H9 (cell line): ENCODE results near the gene OR52I2. TPM values are rescaled to one million over a fixed set of nuclear protein-coding genes. Genes with fewer than 3 reads are reported as not detected.

Experiments used
- DNase-seq: peaks from one replicate; pipeline ENCODE4 v3.0.0-alpha.2; 2017
- H2AFZ ChIP-seq: one replicate; pipeline ENCODE4 v1.6.1; 2013; ENCODE audit warnings: mild to moderate bottlenecking, low read length, control low read depth, moderate library complexity
- H2AK5ac ChIP-seq: 2 replicates; pipeline ENCODE4 v1.6.1; 2013; ENCODE audit warnings: low read length, control low read depth, mixed read lengths; ENCODE audit not compliant: insufficient read length
- H2BK120ac ChIP-seq: one replicate; pipeline ENCODE4 v1.6.1; 2013; ENCODE audit warnings: low read depth, mild to moderate bottlenecking, low read length, control low read depth, inconsistent platforms; ENCODE audit not compliant: poor library complexity, severe bottlenecking
- H2BK12ac ChIP-seq: 2 replicates; pipeline ENCODE4 v1.6.1; 2013; ENCODE audit warnings: low read length, control low read depth, mixed read lengths, low read depth; ENCODE audit not compliant: insufficient read length
- H2BK15ac ChIP-seq: 2 replicates; pipeline ENCODE4 v1.6.1; 2013; ENCODE audit warnings: low read depth, low read length, control low read depth
- H2BK20ac ChIP-seq: one replicate; pipeline ENCODE4 v1.6.1; 2013; ENCODE audit warnings: low read depth, mild to moderate bottlenecking, low read length, control low read depth, inconsistent platforms; ENCODE audit not compliant: poor library complexity, severe bottlenecking
- H2BK5ac ChIP-seq: 2 replicates; pipeline ENCODE4 v1.6.1; 2013; ENCODE audit warnings: low read length, control low read depth, mixed read lengths; ENCODE audit not compliant: insufficient read length
- H3K14ac ChIP-seq: 2 replicates; pipeline ENCODE4 v1.6.1; 2013; ENCODE audit warnings: low read length, control low read depth; ENCODE audit not compliant: insufficient read depth
- H3K18ac ChIP-seq: 2 replicates; pipeline ENCODE4 v1.6.1; 2013; ENCODE audit warnings: low read depth, mild to moderate bottlenecking, mixed read lengths, low read length, control low read depth; ENCODE audit not compliant: insufficient read length
- H3K23ac ChIP-seq: 2 replicates; pipeline ENCODE4 v1.6.1; 2013; ENCODE audit warnings: low read length, control low read depth, mixed read lengths, low read depth; ENCODE audit not compliant: insufficient read length
- H3K23me2 ChIP-seq: 2 replicates; pipeline ENCODE4 v1.6.1; 2013; ENCODE audit warnings: low read depth, mild to moderate bottlenecking, mixed read lengths, low read length, control low read depth; ENCODE audit not compliant: insufficient read length, poor library complexity, severe bottlenecking
- H3K27ac ChIP-seq: 2 replicates; pipeline ENCODE4 v1.5.1; 2013; ENCODE audit warnings: low read length, control low read depth, mixed read lengths, low read depth; ENCODE audit not compliant: insufficient read length
- H3K27me3 ChIP-seq: 2 replicates; pipeline ENCODE4 v1.6.1; 2013; ENCODE audit warnings: low read length, control low read depth, inconsistent platforms; ENCODE audit not compliant: insufficient read depth
- H3K4ac ChIP-seq: 2 replicates; pipeline ENCODE4 v1.6.1; 2013; ENCODE audit warnings: low read depth, mild to moderate bottlenecking, control low read depth, inconsistent platforms, low read length, moderate library complexity
- H3K4me1 ChIP-seq: 2 replicates; pipeline ENCODE4 v1.6.1; 2013; ENCODE audit warnings: low read length, control low read depth, inconsistent platforms; ENCODE audit not compliant: insufficient read depth
- H3K4me2 ChIP-seq: 2 replicates; pipeline ENCODE4 v1.6.1; 2013; ENCODE audit warnings: low read length, control low read depth, mixed read lengths; ENCODE audit not compliant: insufficient read length, insufficient read depth
- H3K56ac ChIP-seq: 2 replicates; pipeline ENCODE4 v1.6.1; 2013; ENCODE audit warnings: low read depth, mild to moderate bottlenecking, mixed read lengths, low read length, control low read depth; ENCODE audit not compliant: insufficient read length
- H3K79me1 ChIP-seq: 2 replicates; pipeline ENCODE4 v1.6.1; 2013; ENCODE audit warnings: low read depth, mild to moderate bottlenecking, moderate library complexity, low read length, control low read depth, inconsistent platforms; ENCODE audit not compliant: insufficient read depth, poor library complexity, severe bottlenecking
- H3K79me2 ChIP-seq: 2 replicates; pipeline ENCODE4 v1.6.1; 2013; ENCODE audit warnings: low read length, control low read depth, inconsistent platforms; ENCODE audit not compliant: insufficient read depth
- H3K9ac ChIP-seq: 2 replicates; pipeline ENCODE4 v1.6.1; 2013; ENCODE audit warnings: low read length, control low read depth, mixed read lengths; ENCODE audit not compliant: insufficient read length; ENCODE audit errors: extremely low read depth
- H3K9me3 ChIP-seq: one replicate; pipeline ENCODE4 v1.6.1; 2013; ENCODE audit warnings: low read depth, low read length, inconsistent platforms; ENCODE audit not compliant: control insufficient read depth
- H3T11ph ChIP-seq: one replicate; pipeline ENCODE4 v1.6.1; 2013; ENCODE audit warnings: mild to moderate bottlenecking, low read length, control low read depth, inconsistent platforms
- H4K20me1 ChIP-seq: one replicate; pipeline ENCODE4 v1.6.1; 2013; ENCODE audit not compliant: control insufficient read depth, insufficient read length, insufficient read depth
- H4K5ac ChIP-seq: 2 replicates; pipeline ENCODE4 v1.6.1; 2013; ENCODE audit warnings: low read depth, mild to moderate bottlenecking, mixed read lengths, low read length, control low read depth; ENCODE audit not compliant: insufficient read length
- H4K8ac ChIP-seq: replicated peaks from 2 replicates; pipeline ENCODE4 v1.6.1; 2013; ENCODE audit warnings: low read length, control low read depth, mixed read lengths, low read depth; ENCODE audit not compliant: insufficient read length
- H4K91ac ChIP-seq: 2 replicates; pipeline ENCODE4 v1.6.1; 2013; ENCODE audit warnings: low read depth, mild to moderate bottlenecking, moderate library complexity, mixed read lengths, low read length, control low read depth; ENCODE audit not compliant: insufficient read length
- H3K27ac Mint-ChIP-seq, 3 experiments: 2 replicates in 2 of 3; 3 replicates in 1 of 3; pipeline ENCODE4 v1.8.0; 2020 to 2021; ENCODE audit warnings: mixed read lengths in 3 of 3, mild to moderate bottlenecking in 1 of 3, moderate library complexity in 1 of 3
- H3K27me3 Mint-ChIP-seq: 2 replicates; pipeline ENCODE4 v1.8.0; 2021; ENCODE audit warnings: low read depth, mild to moderate bottlenecking, moderate library complexity, mixed read lengths
- H3K36me3 Mint-ChIP-seq, 3 experiments: 2 replicates in 2 of 3; 3 replicates in 1 of 3; pipeline ENCODE4 v1.8.0; 2020 to 2021; ENCODE audit warnings: low read depth in 3 of 3, mixed read lengths in 3 of 3; ENCODE audit not compliant: insufficient read depth in 1 of 3
- H3K4me1 Mint-ChIP-seq, 2 experiments: 2 replicates each; pipeline ENCODE4 v1.8.0; 2020; ENCODE audit warnings: mixed read lengths in 2 of 2
- H3K4me3 Mint-ChIP-seq, 2 experiments: 2 replicates in 1 of 2; 3 replicates in 1 of 2; pipeline ENCODE4 v1.8.0; 2020 to 2021; ENCODE audit warnings: mild to moderate bottlenecking in 2 of 2, mixed read lengths in 2 of 2, moderate library complexity in 1 of 2
- H3K9me3 Mint-ChIP-seq, 2 experiments: 2 replicates in 1 of 2; 3 replicates in 1 of 2; pipeline ENCODE4 v1.8.0; 2020; ENCODE audit warnings: mild to moderate bottlenecking in 2 of 2, mixed read lengths in 2 of 2, moderate library complexity in 1 of 2
- WGBS: extraction: QIAGEN DNeasy Blood & Tissue Kit; methylation state at CpG from one replicate; pipeline ENCODE4 v1.1.7; 2013; ENCODE audit warnings: missing lambda C conversion rate, low lambda C conversion rate, mixed read lengths; ENCODE audit not compliant: insufficient read length; ENCODE audit errors: extremely low coverage; 5-methylcytosine and 5-hydroxymethylcytosine counted together
- total RNA-seq: library from RNA; stranded (reverse); gene quantifications from 2 replicates; pipeline ENCODE4 v1.2.1, GENCODE V29; 2021
- TF ChIP-seq, protein P1 (sequence below): fragments of 200-600 bp; sonication (generic); conservative IDR thresholded peaks from 3 replicates; pipeline ENCODE4 v1.8.0; 2021; ENCODE audit warnings: antibody characterized with exemption, mild to moderate bottlenecking

The OR52I2 gene
- total RNA-seq, 1 experiment from 2014 or later = not detected

DNA sequence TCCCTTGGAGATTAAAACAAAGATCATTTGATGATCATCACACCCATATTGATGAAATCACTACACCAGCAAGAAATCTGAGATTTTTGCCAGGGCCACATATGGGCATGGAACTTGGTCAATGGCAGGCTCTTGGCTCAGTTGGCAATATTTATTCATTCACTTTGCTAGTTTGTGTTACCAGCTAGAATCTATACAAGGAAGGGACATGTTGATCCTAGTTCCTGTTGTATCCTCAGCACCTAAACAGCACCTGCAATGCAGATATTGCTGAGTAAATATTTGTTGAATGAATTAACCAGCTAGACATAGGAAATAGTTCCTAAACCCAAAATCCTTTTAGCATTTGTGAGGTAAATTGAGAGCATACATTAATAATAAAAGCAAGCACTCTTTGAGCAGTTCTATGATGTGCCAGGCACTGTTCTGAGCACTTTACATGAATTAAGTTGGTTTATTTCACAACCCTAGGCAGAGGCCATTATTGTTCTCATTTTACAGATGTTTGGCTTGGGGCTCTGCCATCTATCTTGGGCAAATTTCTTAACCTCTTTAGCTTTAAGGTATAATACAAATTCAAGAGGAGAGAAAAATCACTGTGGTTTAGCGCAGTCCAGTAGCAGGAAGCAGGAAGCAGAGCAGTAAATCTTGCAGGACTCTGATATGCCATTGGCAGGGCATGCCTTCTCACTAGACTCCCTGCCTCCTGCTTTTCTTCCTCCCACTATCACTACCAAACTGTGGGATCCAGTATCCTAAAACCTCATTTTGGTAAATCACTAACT, 24.9 kb downstream of the OR52I2 start:
- H3K9me3 ChIP-seq = no peaks in the 10 kb centered on the region
- no peak overlapping the region for H2AFZ ChIP-seq
- H2BK20ac ChIP-seq = no peak overlapping the region
- no peaks in the 10 kb centered on the region for H3K4me1 ChIP-seq
- no peaks in the 10 kb centered on the region for H3K79me2 ChIP-seq
- Mint-ChIP-seq H3K4me1 (peaks cover 7 to 9% of the 10 kb centered on the region in 2 experiments), H3K4me3 (peak overlapping the region; percentile 82 to 88; a peak in 3 of 5 replicates), H3K9me3 (no peaks in the 10 kb centered on the region), H3K27ac (no peak overlapping the region), H3K27me3 (peaks cover 13% of the 10 kb centered on the region), H3K36me3 (peaks cover 2 to 8% (median 6%) of the 10 kb centered on the region in 3 experiments; a peak in 6 of 7 replicates)
- no peak overlapping the region for H2BK15ac ChIP-seq
- no peak overlapping the region for H3K4ac ChIP-seq
- TF ChIP-seq, protein P1, sequence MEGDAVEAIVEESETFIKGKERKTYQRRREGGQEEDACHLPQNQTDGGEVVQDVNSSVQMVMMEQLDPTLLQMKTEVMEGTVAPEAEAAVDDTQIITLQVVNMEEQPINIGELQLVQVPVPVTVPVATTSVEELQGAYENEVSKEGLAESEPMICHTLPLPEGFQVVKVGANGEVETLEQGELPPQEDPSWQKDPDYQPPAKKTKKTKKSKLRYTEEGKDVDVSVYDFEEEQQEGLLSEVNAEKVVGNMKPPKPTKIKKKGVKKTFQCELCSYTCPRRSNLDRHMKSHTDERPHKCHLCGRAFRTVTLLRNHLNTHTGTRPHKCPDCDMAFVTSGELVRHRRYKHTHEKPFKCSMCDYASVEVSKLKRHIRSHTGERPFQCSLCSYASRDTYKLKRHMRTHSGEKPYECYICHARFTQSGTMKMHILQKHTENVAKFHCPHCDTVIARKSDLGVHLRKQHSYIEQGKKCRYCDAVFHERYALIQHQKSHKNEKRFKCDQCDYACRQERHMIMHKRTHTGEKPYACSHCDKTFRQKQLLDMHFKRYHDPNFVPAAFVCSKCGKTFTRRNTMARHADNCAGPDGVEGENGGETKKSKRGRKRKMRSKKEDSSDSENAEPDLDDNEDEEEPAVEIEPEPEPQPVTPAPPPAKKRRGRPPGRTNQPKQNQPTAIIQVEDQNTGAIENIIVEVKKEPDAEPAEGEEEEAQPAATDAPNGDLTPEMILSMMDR = no peak
- no peak overlapping the region for H2BK5ac ChIP-seq
- H3K9ac ChIP-seq = no peak overlapping the region
- no peak overlapping the region for H4K8ac ChIP-seq
- peak overlapping the region; percentile 62 for H3K4me2 ChIP-seq
- H2BK120ac ChIP-seq = no peak overlapping the region
- no peak for DNase-seq
- H4K91ac ChIP-seq = no peak overlapping the region
- H3K56ac ChIP-seq = no peak overlapping the region
- H3T11ph ChIP-seq = no peak overlapping the region
- H3K27me3 ChIP-seq = no peaks in the 10 kb centered on the region
- H2BK12ac ChIP-seq = no peak overlapping the region
- no peaks in the 10 kb centered on the region for H4K20me1 ChIP-seq
- no peaks in the 10 kb centered on the region for H3K23me2 ChIP-seq
- no CpG with 5 or more reads among the region's 1 CpG for WGBS
- H3K79me1 ChIP-seq = no peaks in the 10 kb centered on the region
- H4K5ac ChIP-seq = no peak overlapping the region
- no peak overlapping the region for H3K14ac ChIP-seq
- no peak overlapping the region for H2AK5ac ChIP-seq
- H3K23ac ChIP-seq = no peak overlapping the region
- H3K27ac ChIP-seq = no peak overlapping the region
- H3K18ac ChIP-seq = no peak overlapping the region
